Keratinocyte (primary cell): Measurements from ENCODE around the gene C4orf50. TPM values are rescaled to one million over a fixed set of nuclear protein-coding genes. Genes with fewer than 3 reads are reported as not detected.

Experiments
- DNase-seq: peaks from one replicate; pipeline ENCODE4 v3.0.0-alpha.2; 2011; ENCODE audit warnings: low read depth, missing footprints, low spot score
- FAIRE-seq: peaks from 2 replicates; lab custom pipeline; 2011; peaks lifted over from hg19 to GRCh38; lab: Jason Lieb, UNC
- H2AFZ ChIP-seq: 2 replicates; pipeline ENCODE4 v1.6.0; 2012; ENCODE audit warnings: low read length, control low read depth, inconsistent platforms; ENCODE audit not compliant: control insufficient read depth
- H3K27ac ChIP-seq: 2 replicates; pipeline ENCODE4 v1.5.1; 2011; ENCODE audit warnings: low read length; ENCODE audit not compliant: control insufficient read depth, insufficient read depth
- H3K27me3 ChIP-seq: 3 replicates; pipeline ENCODE4 v1.6.0; 2011; ENCODE audit warnings: low read length; ENCODE audit not compliant: control insufficient read depth, insufficient read depth; ENCODE audit errors: extremely low read depth
- H3K36me3 ChIP-seq, 2 experiments: 2 replicates in 1 of 2; 3 replicates in 1 of 2; pipeline ENCODE4 v1.5.1; 2011; ENCODE audit warnings: low read length in 2 of 2, mild to moderate bottlenecking in 1 of 2; ENCODE audit not compliant: control insufficient read depth in 2 of 2, insufficient read depth in 2 of 2; ENCODE audit errors: extremely low read depth in 1 of 2
- H3K4me1 ChIP-seq: 3 replicates; pipeline ENCODE4 v1.5.1; 2011; ENCODE audit warnings: low read length; ENCODE audit not compliant: control insufficient read depth, insufficient read depth; ENCODE audit errors: extremely low read depth
- H3K4me2 ChIP-seq: 3 replicates; pipeline ENCODE4 v1.6.0; 2011; ENCODE audit warnings: low read depth, low read length; ENCODE audit not compliant: control insufficient read depth, insufficient read depth; ENCODE audit errors: extremely low read depth
- H3K4me3 ChIP-seq, 3 experiments: fragments of 200-600 bp in 1 of 3; sonication (generic) in 1 of 3; 2 replicates in 2 of 3; 3 replicates in 1 of 3; pipeline ENCODE4 v1.5.1; 2011 to 2016; ENCODE audit warnings: low read length in 3 of 3, mild to moderate bottlenecking in 3 of 3, control low read depth in 2 of 3, inconsistent platforms in 1 of 3, low read depth in 1 of 3, mixed read lengths in 1 of 3, mixed run types in 1 of 3, moderate library complexity in 1 of 3; ENCODE audit not compliant: control insufficient read depth in 2 of 3, insufficient read depth in 2 of 3; ENCODE audit errors: extremely low read depth in 1 of 3
- H3K79me2 ChIP-seq: 2 replicates; pipeline ENCODE4 v1.6.0; 2012; ENCODE audit warnings: low read length; ENCODE audit not compliant: control insufficient read depth, insufficient read depth
- H3K9ac ChIP-seq: 3 replicates; pipeline ENCODE4 v1.6.0; 2011; ENCODE audit warnings: low read length; ENCODE audit not compliant: control insufficient read depth, insufficient read depth; ENCODE audit errors: extremely low read depth
- H3K9me1 ChIP-seq: 3 replicates; pipeline ENCODE4 v1.6.0; 2011; ENCODE audit warnings: low read length; ENCODE audit not compliant: control insufficient read depth, insufficient read depth; ENCODE audit errors: extremely low read depth
- H3K9me3 ChIP-seq: 2 replicates; pipeline ENCODE4 v1.5.1; 2012; ENCODE audit warnings: low read depth, low read length; ENCODE audit not compliant: control insufficient read depth
- H4K20me1 ChIP-seq: 3 replicates; pipeline ENCODE4 v1.6.0; 2011; ENCODE audit warnings: low read length; ENCODE audit not compliant: control insufficient read depth, insufficient read depth; ENCODE audit errors: extremely low read depth
- EZH2 ChIP-seq: IDR thresholded peaks from one replicate; pipeline ENCODE4 v1.6.1; 2012; ENCODE audit warnings: inconsistent platforms, mild to moderate bottlenecking, low read length, moderate library complexity
- dilution Hi-C: fragments of 300-500 bp; cut with MboI; formaldehyde crosslinking; loops from one replicate; pipeline ENCODE4 v1.7.0; 2020; ENCODE audit warnings: low sequenced_read_pairs; ENCODE audit not compliant: extremely low pct_ligation_motif_present
- polyA plus RNA-seq, 5 experiments: library from polyadenylated mRNA; depleted of rRNA in 3 of 5; stranded (reverse) in 3 of 5; stranded (forward) in 1 of 5; unstranded in 1 of 5; fragments of >200 nt; gene quantifications; 1 replicate in 1 of 5; 2 replicates in 3 of 5; 3 replicates in 1 of 5; pipeline versions ENCODE4 v1.2.1 to v1.2.3, GENCODE V29; 2011 to 2012; ENCODE audit warnings: missing spikeins in 2 of 5, low read depth in 1 of 5, low replicate concordance in 1 of 5
- TF ChIP-seq, protein P1 (sequence below), 3 experiments: IDR thresholded peaks in 1 of 3; conservative IDR thresholded peaks in 1 of 3; optimal IDR thresholded peaks in 1 of 3; 2 replicates in 2 of 3; 3 replicates in 1 of 3; pipeline versions ENCODE3 to v1.5.1; 2011; ENCODE audit warnings: low read length in 3 of 3, mild to moderate bottlenecking in 3 of 3, moderate library complexity in 2 of 3, control low read depth in 1 of 3, inconsistent platforms in 1 of 3; ENCODE audit not compliant: insufficient read depth in 2 of 3; ENCODE audit errors: extremely low read depth in 1 of 3

Gene C4orf50
- polyA plus RNA-seq, 1 donor (not counting 4 experiments of a cell fraction or from before 2014, with no cell fraction given) = not detected

DNA sequence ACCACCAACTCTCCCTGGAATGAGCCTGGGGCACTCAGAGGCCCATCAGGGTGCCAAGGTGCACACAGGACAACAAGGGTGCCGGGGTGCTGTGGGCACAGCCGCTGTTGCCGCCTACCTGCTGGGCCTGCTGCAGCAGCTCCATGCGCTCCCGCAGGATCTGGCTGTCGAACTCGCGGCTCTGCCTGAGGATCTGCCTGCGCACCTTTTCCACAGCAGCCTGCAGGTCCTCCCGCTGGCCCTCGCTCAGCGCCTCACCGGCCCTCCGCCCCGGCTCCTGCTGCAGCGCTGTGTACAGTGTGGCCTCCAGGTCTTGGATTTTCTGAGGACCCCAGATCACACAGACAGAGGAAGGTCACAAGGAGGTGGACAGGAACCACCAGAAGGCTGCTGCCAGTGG, 17.6 kb upstream of the C4orf50 start:
- Histone ChIP-seq H3K9ac (no peak overlapping the region), H3K4me1 (no peaks in the 10 kb centered on the region), H3K9me1 (no peaks in the 10 kb centered on the region), H3K9me3 (no peaks in the 10 kb centered on the region), H3K27me3 (no peaks in the 10 kb centered on the region), H2AFZ (no peak overlapping the region), H3K79me2 (no peaks in the 10 kb centered on the region), H4K20me1 (no peaks in the 10 kb centered on the region), H3K36me3 (no peaks in the 10 kb centered on the region), H3K4me2 (no peak overlapping the region), H3K27ac (no peak overlapping the region), H3K4me3 (no peak overlapping the region)
- FAIRE-seq (no peak), DNase-seq (no peak)
- TF ChIP-seq EZH2 = no peak
- TF ChIP-seq, protein P1, sequence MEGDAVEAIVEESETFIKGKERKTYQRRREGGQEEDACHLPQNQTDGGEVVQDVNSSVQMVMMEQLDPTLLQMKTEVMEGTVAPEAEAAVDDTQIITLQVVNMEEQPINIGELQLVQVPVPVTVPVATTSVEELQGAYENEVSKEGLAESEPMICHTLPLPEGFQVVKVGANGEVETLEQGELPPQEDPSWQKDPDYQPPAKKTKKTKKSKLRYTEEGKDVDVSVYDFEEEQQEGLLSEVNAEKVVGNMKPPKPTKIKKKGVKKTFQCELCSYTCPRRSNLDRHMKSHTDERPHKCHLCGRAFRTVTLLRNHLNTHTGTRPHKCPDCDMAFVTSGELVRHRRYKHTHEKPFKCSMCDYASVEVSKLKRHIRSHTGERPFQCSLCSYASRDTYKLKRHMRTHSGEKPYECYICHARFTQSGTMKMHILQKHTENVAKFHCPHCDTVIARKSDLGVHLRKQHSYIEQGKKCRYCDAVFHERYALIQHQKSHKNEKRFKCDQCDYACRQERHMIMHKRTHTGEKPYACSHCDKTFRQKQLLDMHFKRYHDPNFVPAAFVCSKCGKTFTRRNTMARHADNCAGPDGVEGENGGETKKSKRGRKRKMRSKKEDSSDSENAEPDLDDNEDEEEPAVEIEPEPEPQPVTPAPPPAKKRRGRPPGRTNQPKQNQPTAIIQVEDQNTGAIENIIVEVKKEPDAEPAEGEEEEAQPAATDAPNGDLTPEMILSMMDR (optimal IDR thresholded peaks at IDR 0.05 in 1 of 3, IDR thresholded peaks at IDR 0.05 in 1 of 3, conservative IDR thresholded peaks at IDR 0.05 in 1 of 3; ENCODE audit: extremely low read depth in 1 of 3, insufficient read depth in 2 of 3, low read length in 3 of 3) = no peak
- dilution Hi-C loops = no loop called here

DNA sequence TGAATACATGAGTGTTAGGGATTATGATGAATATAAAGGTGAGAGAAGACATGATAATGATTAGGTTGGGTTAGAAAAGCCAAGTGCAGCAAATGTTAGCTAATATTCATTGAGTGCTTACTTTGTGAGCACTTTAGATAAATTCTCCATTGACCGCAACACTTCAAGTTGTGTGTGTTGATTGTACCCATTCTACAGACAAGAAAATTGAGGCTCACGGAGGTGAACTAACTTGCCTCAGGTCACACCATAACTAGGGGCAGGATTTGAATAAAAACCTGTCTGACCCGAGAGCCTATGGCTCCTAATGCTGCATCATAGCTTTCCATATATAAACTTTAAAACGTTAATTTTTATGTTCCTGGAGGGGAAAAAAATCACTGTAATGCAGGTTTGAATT, 15.2 kb upstream of the C4orf50 start:
- Histone ChIP-seq H3K27ac (no peak overlapping the region), H3K9ac (no peak overlapping the region), H3K36me3 (no peaks in the 10 kb centered on the region), H2AFZ (no peak overlapping the region), H4K20me1 (no peaks in the 10 kb centered on the region), H3K4me3 (no peak overlapping the region), H3K9me1 (no peaks in the 10 kb centered on the region), H3K9me3 (no peaks in the 10 kb centered on the region), H3K79me2 (no peaks in the 10 kb centered on the region), H3K4me1 (no peaks in the 10 kb centered on the region), H3K4me2 (no peak overlapping the region), H3K27me3 (no peaks in the 10 kb centered on the region)
- no peak for FAIRE-seq
- no peak for DNase-seq
- dilution Hi-C loops = no loop called here
- TF ChIP-seq, protein P1 (optimal IDR thresholded peaks at IDR 0.05 in 1 of 3, IDR thresholded peaks at IDR 0.05 in 1 of 3, conservative IDR thresholded peaks at IDR 0.05 in 1 of 3; ENCODE audit: extremely low read depth in 1 of 3, insufficient read depth in 2 of 3, low read length in 3 of 3) = no peak
- no peak for TF ChIP-seq EZH2
